GM12878 (cell line): ENCODE data around the gene RHOBTB1. TPM values are rescaled to one million over a fixed set of nuclear protein-coding genes. Genes with fewer than 3 reads are reported as not detected.

ENCODE experiments used
- ATAC-seq: fragments of 200-7000 bp; cut with Tn5 transposase; 3 replicates; pipeline ENCODE4 v1.9.1; 2020; ENCODE audit warnings: mild to moderate bottlenecking, moderate library complexity
- BruUV-seq: library from RNA; stranded (reverse); fragments of 400-500 nt; replicated peaks from 2 replicates; lab custom pipeline; 2021; lab: Mats Ljungman, UMichigan
- CTCF ChIA-PET: fragments of 300-600 bp; sonication (Branson Sonifier 250); formaldehyde crosslinking; extraction: SDS; loops from one replicate; lab custom pipeline; 2021; ENCODE audit warnings: inconsistent platforms; lab: Yijun Ruan, JAX
- POLR2A ChIA-PET: fragments of 350-600 bp; formaldehyde crosslinking; extraction: SDS; loops from one replicate; lab custom pipeline; 2021; ENCODE audit warnings: inconsistent platforms; lab: Charles Lee
- RAD21 ChIA-PET: fragments of 300-600 bp; sonication (Branson Sonifier 250); formaldehyde crosslinking; loops from one replicate; lab custom pipeline; 2023; ENCODE audit warnings: antibody characterized with exemption; ENCODE audit not compliant: unreplicated experiment; lab: Charles Lee
- SMC1A ChIA-PET: fragments of 300-600 bp; sonication (Branson Sonifier 250); formaldehyde crosslinking; loops from one replicate; lab custom pipeline; 2023; ENCODE audit not compliant: unreplicated experiment, uncharacterized antibody; lab: Charles Lee
- DNase-seq: peaks from one replicate; pipeline ENCODE4 v3.0.0-alpha.2; 2011; ENCODE audit warnings: low read depth, low spot score
- FAIRE-seq: peaks from 3 replicates; lab custom pipeline; 2011; peaks lifted over from hg19 to GRCh38; lab: Jason Lieb, UNC
- H2AFZ ChIP-seq: 2 replicates; pipeline ENCODE4 v1.6.0; 2011; ENCODE audit warnings: low read depth, low read length, control low read depth; ENCODE audit not compliant: control insufficient read depth
- H3K27ac ChIP-seq: 2 replicates; pipeline ENCODE4 v1.5.1; 2011; ENCODE audit warnings: control low read depth; ENCODE audit not compliant: control insufficient read depth, insufficient read depth
- H3K27me3 ChIP-seq, 2 experiments: replicated peaks in 1 of 2; 2 replicates each; pipeline versions ENCODE4 v1.6.0 to v1.6.1; 2011; ENCODE audit warnings: low read length in 1 of 2; ENCODE audit not compliant: control insufficient read depth in 2 of 2, insufficient read depth in 2 of 2
- H3K36me3 ChIP-seq, 2 experiments: 2 replicates each; pipeline ENCODE4 v1.5.1; 2011; ENCODE audit warnings: low read length in 1 of 2; ENCODE audit not compliant: control insufficient read depth in 2 of 2, insufficient read depth in 2 of 2
- H3K4me1 ChIP-seq: 2 replicates; pipeline ENCODE4 v1.6.1; 2011; ENCODE audit warnings: mild to moderate bottlenecking, low read length, moderate library complexity, mixed read lengths; ENCODE audit not compliant: control insufficient read depth, insufficient read depth
- H3K4me2 ChIP-seq: 2 replicates; pipeline ENCODE4 v1.6.0; 2011; ENCODE audit warnings: control low read depth; ENCODE audit not compliant: control insufficient read depth, insufficient read depth
- H3K4me3 ChIP-seq: fragments of 200-600 bp; sonication (generic); 2 replicates; pipeline ENCODE4 v1.5.1; 2016
- H3K79me2 ChIP-seq: 2 replicates; pipeline ENCODE4 v1.6.0; 2011; ENCODE audit warnings: low read length; ENCODE audit not compliant: control insufficient read depth, insufficient read depth
- H3K9ac ChIP-seq: 2 replicates; pipeline ENCODE4 v1.8.0; 2011; ENCODE audit warnings: low read length, control low read depth, mixed read lengths; ENCODE audit not compliant: control insufficient read depth, insufficient read depth
- H3K9me3 ChIP-seq: replicated peaks from 3 replicates; pipeline ENCODE4 v1.5.1; 2011; ENCODE audit warnings: mild to moderate bottlenecking, low read length; ENCODE audit not compliant: control insufficient read depth, insufficient read depth
- H4K20me1 ChIP-seq: 2 replicates; pipeline ENCODE4 v1.6.0; 2011; ENCODE audit not compliant: control insufficient read depth, insufficient read depth
- ATF7 ChIP-seq: fragments of 450-650 bp; IDR thresholded peaks from 2 replicates; pipeline ENCODE4 v1.6.1; 2016; ENCODE audit warnings: low read depth, mild to moderate bottlenecking
- SMARCA5 ChIP-seq: fragments of 450-650 bp; IDR thresholded peaks from 2 replicates; pipeline ENCODE4 v1.6.1; 2017; ENCODE audit warnings: mild to moderate bottlenecking
- TBL1XR1 ChIP-seq: IDR thresholded peaks from 2 replicates; pipeline ENCODE4 v1.6.1; 2012; ENCODE audit warnings: low read depth, low read length, improper control_type of control experiment
- ZNF274 ChIP-seq: IDR thresholded peaks from one replicate; pipeline ENCODE4 v1.8.0; 2011; ENCODE audit not compliant: insufficient read length, insufficient read depth
- WGBS: methylation state at CpG from one replicate; pipeline ENCODE4 v1.1.6; 2016; ENCODE audit warnings: low lambda C conversion rate; ENCODE audit not compliant: insufficient replicate concordance, insufficient coverage; ENCODE audit errors: missing lambda C conversion rate; 5-methylcytosine and 5-hydroxymethylcytosine counted together
- in situ Hi-C: fragments of 300-500 bp; cut with MboI; formaldehyde crosslinking; loops from 9 replicates; pipeline ENCODE4 v1.14.3; 2018; ENCODE audit warnings: mixed read lengths
- intact Hi-C: fragments of 100-400 bp; cut with micrococcal nuclease; formaldehyde crosslinking; loops from one replicate; pipeline ENCODE4 v1.14.2; 2022; ENCODE audit not compliant: unreplicated experiment
- polyA plus RNA-seq, 11 experiments: library from polyadenylated mRNA; depleted of rRNA in 4 of 11; unstranded in 6 of 11; stranded (reverse) in 5 of 11; fragments of >200 nt; fragmentation: Nextera tagmentation in 4 of 11; fragmentation: Illumina TruSeq in 1 of 11; extraction: Ambion mirVana in 4 of 11; extraction: Trizol in 1 of 11; gene quantifications; 1 replicate in 1 of 11; 2 replicates in 10 of 11; pipeline versions ENCODE4 v1.2.1 to v1.2.3, GENCODE V29; 2011 to 2016; ENCODE audit warnings: inconsistent platforms in 2 of 11, missing spikeins in 2 of 11, low read depth in 1 of 11
- total RNA-seq, 4 experiments: library from RNA; depleted of rRNA in 3 of 4; stranded (reverse); fragments of >200 nt in 3 of 4; fragmentation: Illumina TruSeq in 1 of 4; extraction: Trizol in 1 of 4; gene quantifications; 2 replicates each; pipeline versions ENCODE4 v1.2.1 to v1.2.3, GENCODE V29; 2013 to 2021
- TF ChIP-seq, protein P1 (sequence below): fragments of 450-650 bp; IDR thresholded peaks from 2 replicates; pipeline ENCODE4 v1.6.1; 2017; ENCODE audit warnings: mild to moderate bottlenecking, moderate library complexity

Gene RHOBTB1
- total and polyA plus RNA-seq, 10 of the 15 experiments (the other 5 are each of a cell fraction or from before 2014, with no cell fraction given): not detected

DNA sequence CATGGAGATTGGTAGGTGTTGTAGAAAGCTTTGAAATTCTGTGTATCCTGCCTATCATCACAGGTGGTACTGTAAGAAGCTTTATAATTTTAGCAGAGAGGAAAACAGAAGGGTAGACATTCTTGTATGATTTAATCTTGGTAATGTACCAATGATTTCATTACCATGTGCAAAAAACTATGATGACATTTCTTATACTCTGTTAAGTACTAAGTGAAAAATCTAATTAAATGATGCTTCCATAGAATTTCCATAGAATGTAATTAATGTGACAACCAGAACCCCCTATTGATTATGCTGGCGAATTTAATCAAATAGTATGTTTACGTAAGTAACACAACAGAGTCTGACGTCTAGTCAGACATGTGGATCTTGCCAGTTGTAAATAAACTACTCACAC lies 16.0 kb upstream of the RHOBTB1 start:
- in situ Hi-C loops: loop anchor here (5.0 kb wide), 1 partner anchor 143 kb away; no protein-coding TSS in a partner anchor
- RAD21 ChIA-PET: no interaction called here
- Histone ChIP-seq H3K4me3 (no peak overlapping the region), H3K27me3 (no peaks in the 10 kb centered on the region; a peak in 1 of 4 replicates), H4K20me1 (no peaks in the 10 kb centered on the region; the same call in 1 of the 2 replicates), H2AFZ (no peak overlapping the region), H3K9ac (no peak overlapping the region), H3K79me2 (no peaks in the 10 kb centered on the region), H3K4me1 (no peaks in the 10 kb centered on the region), H3K4me2 (no peak overlapping the region), H3K9me3 (no peaks in the 10 kb centered on the region), H3K27ac (no peak overlapping the region), H3K36me3 (no peaks in the 10 kb centered on the region)
- CTCF ChIA-PET: interaction anchor here (0.8 to 2.0 kb wide), 5 partner anchors 140 to 323 kb away, joined by 3 to 15 read pairs (median 4); no protein-coding TSS in a partner anchor
- ATAC-seq (no peak), DNase-seq (no peak), FAIRE-seq (no peak)
- intact Hi-C loops: loop anchor here (5.0 kb wide), 2 partner anchors 78 to 322 kb away; no protein-coding TSS in a partner anchor
- BruUV-seq: no TSS peak
- POLR2A ChIA-PET: no interaction called here
- 65% methylated on average over 3 of the region's 3 CpGs for WGBS
- SMC1A ChIA-PET: no interaction called here
- no peak for TF ChIP-seq TBL1XR1
- TF ChIP-seq ZNF274: no peak
- TF ChIP-seq ATF7: no peak
- no peak for TF ChIP-seq SMARCA5
- TF ChIP-seq, protein P1, sequence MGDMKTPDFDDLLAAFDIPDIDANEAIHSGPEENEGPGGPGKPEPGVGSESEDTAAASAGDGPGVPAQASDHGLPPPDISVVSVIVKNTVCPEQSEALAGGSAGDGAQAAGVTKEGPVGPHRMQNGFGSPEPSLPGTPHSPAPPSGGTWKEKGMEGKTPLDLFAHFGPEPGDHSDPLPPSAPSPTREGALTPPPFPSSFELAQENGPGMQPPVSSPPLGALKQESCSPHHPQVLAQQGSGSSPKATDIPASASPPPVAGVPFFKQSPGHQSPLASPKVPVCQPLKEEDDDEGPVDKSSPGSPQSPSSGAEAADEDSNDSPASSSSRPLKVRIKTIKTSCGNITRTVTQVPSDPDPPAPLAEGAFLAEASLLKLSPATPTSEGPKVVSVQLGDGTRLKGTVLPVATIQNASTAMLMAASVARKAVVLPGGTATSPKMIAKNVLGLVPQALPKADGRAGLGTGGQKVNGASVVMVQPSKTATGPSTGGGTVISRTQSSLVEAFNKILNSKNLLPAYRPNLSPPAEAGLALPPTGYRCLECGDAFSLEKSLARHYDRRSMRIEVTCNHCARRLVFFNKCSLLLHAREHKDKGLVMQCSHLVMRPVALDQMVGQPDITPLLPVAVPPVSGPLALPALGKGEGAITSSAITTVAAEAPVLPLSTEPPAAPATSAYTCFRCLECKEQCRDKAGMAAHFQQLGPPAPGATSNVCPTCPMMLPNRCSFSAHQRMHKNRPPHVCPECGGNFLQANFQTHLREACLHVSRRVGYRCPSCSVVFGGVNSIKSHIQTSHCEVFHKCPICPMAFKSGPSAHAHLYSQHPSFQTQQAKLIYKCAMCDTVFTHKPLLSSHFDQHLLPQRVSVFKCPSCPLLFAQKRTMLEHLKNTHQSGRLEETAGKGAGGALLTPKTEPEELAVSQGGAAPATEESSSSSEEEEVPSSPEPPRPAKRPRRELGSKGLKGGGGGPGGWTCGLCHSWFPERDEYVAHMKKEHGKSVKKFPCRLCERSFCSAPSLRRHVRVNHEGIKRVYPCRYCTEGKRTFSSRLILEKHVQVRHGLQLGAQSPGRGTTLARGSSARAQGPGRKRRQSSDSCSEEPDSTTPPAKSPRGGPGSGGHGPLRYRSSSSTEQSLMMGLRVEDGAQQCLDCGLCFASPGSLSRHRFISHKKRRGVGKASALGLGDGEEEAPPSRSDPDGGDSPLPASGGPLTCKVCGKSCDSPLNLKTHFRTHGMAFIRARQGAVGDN: no peak
